Fibroblast of the aortic adventitia (primary cell): ENCODE data around the gene NEURL4. TPM values are rescaled to one million over a fixed set of nuclear protein-coding genes. Genes with fewer than 3 reads are reported as not detected.

Source experiments
- DNase-seq: peaks from one replicate; pipeline ENCODE4 v3.0.0-alpha.2; 2010; ENCODE audit warnings: low read depth
- H3K4me3 ChIP-seq: 2 replicates; pipeline ENCODE4 v1.5.1; 2011; ENCODE audit warnings: low read depth, mild to moderate bottlenecking, control low read depth, low read length, moderate library complexity
- total RNA-seq: library from RNA; depleted of rRNA; stranded (reverse); fragments of >200 nt; gene quantifications from 2 replicates; pipeline ENCODE4 v1.2.3, GENCODE V29; 2012; ENCODE audit warnings: low replicate concordance
- TF ChIP-seq, protein P1 (sequence below): IDR thresholded peaks from 2 replicates; pipeline ENCODE4 v1.5.1; 2011; ENCODE audit warnings: mild to moderate bottlenecking, low read length, control low read depth, inconsistent platforms; ENCODE audit not compliant: insufficient read depth

Gene NEURL4
- total RNA-seq, 1 donor = 17.4 TPM

DNA sequence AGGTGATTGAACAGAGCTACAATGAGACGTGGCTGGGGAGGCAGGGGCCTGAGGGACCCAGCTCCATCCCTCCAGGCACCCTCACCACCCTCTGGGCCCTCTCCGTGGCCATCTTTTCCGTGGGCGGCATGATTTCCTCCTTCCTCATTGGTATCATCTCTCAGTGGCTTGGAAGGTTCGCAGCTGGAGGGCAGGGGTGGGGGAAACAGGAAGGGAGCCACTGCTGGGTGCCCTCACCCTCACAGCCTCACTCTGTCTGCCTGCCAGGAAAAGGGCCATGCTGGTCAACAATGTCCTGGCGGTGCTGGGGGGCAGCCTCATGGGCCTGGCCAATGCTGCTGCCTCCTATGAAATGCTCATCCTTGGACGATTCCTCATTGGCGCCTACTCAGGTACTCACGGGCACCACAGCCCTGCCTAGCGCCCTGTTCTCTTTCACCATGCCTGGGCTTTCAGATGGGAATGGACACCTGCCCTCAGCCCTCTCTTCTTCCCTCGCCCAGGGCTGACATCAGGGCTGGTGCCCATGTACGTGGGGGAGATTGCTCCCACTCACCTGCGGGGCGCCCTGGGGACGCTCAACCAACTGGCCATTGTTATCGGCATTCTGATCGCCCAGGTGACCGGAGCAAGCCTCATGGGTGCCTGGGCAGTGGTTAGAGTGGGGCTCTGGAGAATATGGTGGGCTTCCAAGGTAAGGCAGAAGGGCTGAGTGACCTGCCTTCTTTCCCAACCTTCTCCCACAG is 45.5 kb downstream of the NEURL4 start:
- DNase-seq = no peak
- H3K4me3 ChIP-seq = no peak overlapping the region
- TF ChIP-seq, protein P1, sequence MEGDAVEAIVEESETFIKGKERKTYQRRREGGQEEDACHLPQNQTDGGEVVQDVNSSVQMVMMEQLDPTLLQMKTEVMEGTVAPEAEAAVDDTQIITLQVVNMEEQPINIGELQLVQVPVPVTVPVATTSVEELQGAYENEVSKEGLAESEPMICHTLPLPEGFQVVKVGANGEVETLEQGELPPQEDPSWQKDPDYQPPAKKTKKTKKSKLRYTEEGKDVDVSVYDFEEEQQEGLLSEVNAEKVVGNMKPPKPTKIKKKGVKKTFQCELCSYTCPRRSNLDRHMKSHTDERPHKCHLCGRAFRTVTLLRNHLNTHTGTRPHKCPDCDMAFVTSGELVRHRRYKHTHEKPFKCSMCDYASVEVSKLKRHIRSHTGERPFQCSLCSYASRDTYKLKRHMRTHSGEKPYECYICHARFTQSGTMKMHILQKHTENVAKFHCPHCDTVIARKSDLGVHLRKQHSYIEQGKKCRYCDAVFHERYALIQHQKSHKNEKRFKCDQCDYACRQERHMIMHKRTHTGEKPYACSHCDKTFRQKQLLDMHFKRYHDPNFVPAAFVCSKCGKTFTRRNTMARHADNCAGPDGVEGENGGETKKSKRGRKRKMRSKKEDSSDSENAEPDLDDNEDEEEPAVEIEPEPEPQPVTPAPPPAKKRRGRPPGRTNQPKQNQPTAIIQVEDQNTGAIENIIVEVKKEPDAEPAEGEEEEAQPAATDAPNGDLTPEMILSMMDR = no peak

DNA sequence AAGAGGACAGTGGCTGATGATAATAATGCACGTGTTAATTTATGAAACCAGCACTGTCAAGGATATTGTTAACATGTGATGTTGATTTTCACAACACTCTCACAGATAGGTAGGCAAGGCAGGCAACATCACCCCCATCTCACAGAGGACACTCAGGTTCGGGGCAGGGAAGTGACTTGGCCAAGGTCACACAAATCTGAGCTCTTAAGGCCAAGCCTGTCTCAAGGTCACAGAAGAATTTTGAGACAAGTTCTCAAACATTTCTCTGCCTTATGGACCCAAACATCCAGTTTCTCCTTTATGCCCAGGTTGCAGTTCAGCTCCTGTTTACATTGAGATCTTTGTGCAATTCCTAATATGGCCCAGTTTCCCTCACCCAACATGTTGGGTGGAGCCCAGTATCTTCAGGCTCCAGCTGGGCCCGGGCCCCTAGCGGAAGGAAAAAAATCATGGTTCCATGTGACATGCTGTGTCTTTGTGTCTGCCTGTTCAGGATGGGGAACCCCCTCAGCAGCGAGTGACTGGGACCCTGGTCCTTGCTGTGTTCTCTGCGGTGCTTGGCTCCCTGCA is 46.3 kb downstream of the NEURL4 start:
- TF ChIP-seq, protein P1 = no peak
- no peak overlapping the region for H3K4me3 ChIP-seq
- no peak for DNase-seq

DNA sequence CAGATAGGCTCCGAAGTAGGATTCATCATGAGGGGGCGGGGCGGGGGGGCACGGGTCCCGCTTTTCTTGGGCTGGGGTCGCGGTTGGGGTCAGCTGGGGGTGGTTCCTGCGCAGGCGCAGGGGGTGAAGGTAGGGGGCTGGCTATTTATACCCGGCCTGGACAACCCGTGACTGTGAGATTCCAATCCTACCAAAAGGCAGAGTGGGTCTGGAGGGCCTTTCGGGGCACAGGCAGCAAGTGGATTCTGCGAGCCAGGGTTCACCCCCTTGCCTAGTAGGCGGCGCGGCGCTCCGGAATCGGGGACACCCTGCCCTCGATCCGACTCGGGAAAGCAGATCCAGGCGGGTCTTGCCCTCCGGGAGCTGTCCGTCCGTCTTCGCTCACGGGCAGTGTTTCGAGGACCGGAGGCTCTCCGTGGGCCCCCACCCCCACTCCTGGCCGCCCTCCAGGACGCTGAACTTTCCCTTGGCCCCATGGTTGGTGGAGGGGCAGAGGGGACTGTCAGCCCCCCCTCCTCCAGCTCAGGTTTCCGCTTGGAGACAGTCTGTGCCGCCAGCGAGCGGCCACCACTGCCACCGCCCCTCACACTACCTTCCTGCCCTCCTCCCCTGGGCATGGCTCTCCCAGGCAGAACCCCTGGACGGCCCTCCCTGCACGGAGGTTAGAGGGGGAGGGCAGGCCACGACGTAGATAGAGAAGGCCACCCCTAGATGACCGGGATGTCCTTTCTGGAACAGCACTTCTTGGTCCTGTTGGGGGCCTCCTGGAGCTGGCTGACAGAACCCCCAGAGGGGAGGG is 47.0 kb downstream of the NEURL4 start:
- TF ChIP-seq, protein P1 = no peak
- DNase-seq = no peak
- peak overlapping the region; percentile 54 for H3K4me3 ChIP-seq

DNA sequence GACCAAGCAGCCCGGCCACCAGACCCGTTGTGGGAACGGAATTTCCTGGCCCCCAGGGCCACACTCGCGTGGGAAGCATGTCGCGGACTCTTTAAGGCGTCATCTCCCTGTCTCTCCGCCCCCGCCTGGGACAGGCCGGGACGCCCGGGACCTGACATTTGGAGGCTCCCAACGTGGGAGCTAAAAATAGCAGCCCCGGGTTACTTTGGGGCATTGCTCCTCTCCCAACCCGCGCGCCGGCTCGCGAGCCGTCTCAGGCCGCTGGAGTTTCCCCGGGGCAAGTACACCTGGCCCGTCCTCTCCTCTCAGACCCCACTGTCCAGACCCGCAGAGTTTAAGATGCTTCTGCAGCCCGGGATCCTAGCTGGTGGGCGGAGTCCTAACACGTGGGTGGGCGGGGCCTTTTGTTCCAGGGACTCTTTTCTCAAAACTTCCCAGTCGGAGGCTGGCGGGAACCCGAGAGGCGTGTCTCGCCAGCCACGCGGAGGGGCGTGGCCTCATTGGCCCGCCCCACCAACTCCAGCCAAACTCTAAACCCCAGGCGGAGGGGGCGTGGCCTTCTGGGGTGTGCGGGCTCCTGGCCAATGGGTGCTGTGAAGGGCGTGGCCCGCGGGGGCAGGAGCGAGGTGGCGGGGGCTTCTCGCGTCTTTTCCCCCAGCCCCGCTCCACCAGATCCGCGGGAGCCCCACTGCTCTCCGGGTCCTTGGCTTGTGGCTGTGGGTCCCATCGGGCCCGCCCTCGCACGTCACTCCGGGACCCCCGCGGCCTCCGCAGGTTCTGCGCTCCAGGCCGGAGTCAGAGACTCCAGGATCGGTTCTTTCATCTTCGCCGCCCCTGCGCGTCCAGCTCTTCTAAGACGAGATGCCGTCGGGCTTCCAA is 47.8 kb downstream of the NEURL4 start, which contains the start of gene SLC2A4:
TSS of gene SLC2A4 (plus strand) at position 645 of the 879 bp plus-strand sequence. CDS start at position 862, 217 bp downstream.
- H3K4me3 ChIP-seq = peak within 1 kb of the TSS; percentile 59
- TF ChIP-seq, protein P1 = no peak
- DNase-seq = peak; percentile 90

DNA sequence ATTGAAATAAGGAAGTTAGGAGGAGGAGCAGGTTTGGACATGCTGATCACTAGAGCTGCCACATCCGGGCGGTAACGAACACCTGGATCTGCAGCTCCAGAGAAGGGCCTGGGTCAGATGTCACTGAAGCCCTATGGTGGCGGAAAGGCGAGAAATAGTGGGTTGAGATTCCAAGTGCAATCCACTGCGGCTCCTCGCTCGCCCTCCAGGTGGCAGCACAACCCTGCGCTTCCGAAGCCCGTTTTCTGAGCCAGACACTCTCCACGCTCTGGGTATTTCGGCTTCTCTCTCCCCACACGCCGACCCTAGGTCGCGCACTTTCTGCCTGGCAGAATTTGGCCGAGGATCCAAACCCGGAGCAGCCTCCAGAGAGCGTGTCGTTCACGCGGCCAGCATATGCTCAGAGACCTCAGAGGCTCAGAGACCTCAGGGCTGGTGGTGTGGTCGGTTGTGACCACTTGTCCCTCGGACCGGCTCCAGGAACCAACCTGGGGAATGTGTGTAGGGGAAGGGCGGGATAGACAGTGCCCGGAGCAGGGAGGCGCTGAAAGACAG is 48.5 kb downstream of the NEURL4 start:
- peak; percentile 82 for DNase-seq
- peak overlapping the region; percentile 59 for H3K4me3 ChIP-seq
- TF ChIP-seq, protein P1 = peak; percentile 95

DNA sequence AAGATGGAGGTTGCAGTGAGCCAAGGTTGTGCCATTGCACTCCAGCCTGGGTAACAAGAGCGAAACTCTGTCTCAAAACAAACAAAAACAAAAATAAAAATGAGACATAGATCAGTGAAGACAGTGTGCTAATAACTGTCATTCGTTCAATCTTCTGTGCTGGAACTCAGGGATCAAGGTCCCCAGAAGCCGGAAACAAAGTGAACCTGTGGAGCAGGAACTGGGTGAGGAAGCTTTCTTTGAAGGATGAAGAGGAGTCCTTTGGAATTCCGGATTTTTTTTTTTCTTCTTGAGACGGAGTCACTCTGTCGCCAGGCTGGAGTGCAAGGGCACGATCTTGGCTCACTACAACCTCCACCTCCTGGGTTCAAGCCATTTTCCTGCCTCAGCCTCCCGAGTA is 49.7 kb downstream of the NEURL4 start:
- no peak for DNase-seq
- TF ChIP-seq, protein P1 = no peak
- H3K4me3 ChIP-seq = no peak overlapping the region
